GM10266 (cell line): Measurements from ENCODE around the gene INSM2.

ENCODE experiments used
- DNase-seq: peaks from one replicate; pipeline ENCODE4 v3.0.0; 2012; ENCODE audit errors: extremely low spot score
- TF ChIP-seq, protein P1 (sequence below): IDR thresholded peaks from 2 replicates; pipeline ENCODE4 v1.5.1; 2012; ENCODE audit warnings: mild to moderate bottlenecking, low read depth; ENCODE audit not compliant: control insufficient read depth, insufficient read depth; ENCODE audit errors: missing control alignments

The INSM2 gene

DNA sequence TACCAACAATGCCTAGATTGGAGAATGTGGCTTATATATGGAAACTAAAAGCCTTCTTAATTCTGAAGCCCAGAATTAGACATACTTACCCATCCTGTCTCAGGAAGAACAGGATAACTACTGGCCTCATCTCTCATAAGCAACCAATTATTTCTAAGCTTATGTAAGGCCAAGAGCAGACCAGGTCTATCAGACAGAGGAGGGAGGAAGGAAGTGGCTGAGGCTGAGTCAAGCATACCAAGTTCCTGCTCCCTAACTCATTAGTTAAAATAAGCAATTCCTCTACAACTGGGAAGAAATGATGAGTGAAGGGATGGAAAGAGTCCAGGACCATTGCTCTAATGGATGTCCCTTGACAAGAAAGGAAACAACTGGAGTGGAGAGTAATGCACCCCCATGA, 27.0 kb upstream of the INSM2 start:
- TF ChIP-seq, protein P1, sequence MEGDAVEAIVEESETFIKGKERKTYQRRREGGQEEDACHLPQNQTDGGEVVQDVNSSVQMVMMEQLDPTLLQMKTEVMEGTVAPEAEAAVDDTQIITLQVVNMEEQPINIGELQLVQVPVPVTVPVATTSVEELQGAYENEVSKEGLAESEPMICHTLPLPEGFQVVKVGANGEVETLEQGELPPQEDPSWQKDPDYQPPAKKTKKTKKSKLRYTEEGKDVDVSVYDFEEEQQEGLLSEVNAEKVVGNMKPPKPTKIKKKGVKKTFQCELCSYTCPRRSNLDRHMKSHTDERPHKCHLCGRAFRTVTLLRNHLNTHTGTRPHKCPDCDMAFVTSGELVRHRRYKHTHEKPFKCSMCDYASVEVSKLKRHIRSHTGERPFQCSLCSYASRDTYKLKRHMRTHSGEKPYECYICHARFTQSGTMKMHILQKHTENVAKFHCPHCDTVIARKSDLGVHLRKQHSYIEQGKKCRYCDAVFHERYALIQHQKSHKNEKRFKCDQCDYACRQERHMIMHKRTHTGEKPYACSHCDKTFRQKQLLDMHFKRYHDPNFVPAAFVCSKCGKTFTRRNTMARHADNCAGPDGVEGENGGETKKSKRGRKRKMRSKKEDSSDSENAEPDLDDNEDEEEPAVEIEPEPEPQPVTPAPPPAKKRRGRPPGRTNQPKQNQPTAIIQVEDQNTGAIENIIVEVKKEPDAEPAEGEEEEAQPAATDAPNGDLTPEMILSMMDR, result no peak
- no peak for DNase-seq

DNA sequence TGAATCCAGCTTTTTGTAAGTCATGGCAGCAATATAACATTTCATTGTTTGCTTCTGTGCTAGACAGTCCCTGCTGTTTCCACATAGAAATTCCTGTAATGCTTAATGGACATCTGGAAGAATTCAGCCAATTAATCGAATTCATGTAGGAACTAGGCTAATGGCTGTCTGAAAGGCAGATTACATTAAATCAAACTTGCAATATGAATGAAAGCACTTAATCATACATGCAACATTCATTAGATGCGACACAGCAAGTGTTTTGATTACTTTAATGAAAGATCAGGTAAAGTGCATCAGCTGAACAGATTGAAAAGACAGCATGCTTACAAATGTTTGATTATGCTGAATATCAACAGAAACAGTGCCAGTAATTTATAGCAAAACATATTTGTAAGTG, 24.1 kb upstream of the INSM2 start:
- TF ChIP-seq, protein P1, result no peak
- no peak for DNase-seq

DNA sequence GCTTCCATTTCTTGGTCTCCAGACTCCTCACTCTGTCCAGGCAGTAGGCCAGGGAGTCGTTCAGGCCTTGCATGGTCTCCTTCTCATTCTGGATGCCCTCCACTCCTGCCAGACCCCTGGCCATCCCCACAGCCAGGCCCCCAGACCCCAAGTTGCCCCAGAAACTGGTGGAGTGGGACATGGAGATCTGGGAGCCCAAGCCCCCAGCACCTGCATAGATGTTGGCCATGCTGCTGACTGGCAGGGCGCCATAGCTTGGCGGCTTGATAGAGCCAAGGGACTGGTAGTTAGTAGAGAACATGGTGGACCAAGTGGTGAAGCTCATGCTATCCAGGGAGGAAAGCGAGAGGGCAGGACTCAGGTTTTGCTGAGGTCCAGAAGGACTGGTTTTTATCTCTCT, 21.2 kb upstream of the INSM2 start:
- TF ChIP-seq, protein P1, result no peak
- no peak for DNase-seq

DNA sequence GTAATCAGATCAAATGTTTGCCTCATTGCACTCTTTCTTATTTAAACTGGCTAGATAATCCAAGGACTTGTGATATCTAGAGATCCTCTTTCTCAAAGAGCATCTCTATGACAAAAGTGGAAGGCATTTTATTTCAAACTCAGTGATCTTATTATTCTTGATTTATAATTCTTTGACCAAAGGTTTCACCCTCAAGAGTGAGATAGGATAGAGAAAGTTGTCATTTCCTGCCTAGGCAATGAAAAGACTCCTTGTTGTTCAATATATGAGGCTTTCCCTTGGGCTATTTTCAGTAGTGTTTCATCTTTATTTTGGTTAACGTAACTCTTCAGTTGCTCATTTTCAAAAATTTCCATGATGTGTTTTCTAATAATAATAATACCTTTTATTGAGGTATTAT, 18.0 kb upstream of the INSM2 start:
- TF ChIP-seq, protein P1, result no peak

DNA sequence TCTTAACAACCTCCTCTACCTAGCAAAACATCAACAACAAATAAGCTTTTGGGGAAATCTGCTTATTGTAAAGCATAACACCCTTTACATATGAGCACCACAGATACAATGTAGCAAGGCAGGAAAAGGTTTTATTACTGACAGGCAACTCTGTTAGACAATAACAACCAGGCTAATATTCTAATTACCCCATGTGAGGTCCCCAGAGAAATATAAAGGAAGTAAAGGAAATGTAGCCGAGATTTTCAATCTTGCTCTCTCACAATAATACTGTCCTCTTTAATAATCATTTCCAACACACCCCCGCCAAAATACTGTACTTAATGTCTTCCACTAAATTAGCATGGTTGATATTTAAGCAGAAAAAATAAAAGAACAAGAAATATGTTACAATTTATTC, 14.0 kb upstream of the INSM2 start:
- TF ChIP-seq, protein P1, result no peak
- no peak for DNase-seq

More for the DNA sequence above, 18.0 kb upstream of the INSM2 start:
- no peak for DNase-seq

DNA sequence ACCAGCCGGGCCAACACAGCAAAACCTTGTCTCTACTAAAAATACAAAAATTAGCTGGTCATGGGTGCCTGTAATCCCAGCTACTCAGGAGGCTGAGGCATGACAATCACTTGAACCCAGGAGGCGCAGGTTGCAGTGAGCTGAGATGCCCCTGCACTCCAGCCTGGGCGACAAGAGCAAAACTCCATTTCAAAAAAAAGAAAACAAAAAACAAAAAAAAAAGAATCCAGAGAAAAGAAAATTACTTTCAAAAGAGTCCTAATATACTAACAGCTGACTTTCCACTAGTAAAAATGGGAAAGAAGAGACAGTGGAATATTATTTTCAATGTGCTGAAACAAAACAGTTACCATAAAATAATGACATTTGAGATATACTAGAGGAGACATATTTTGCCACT, 8.3 kb upstream of the INSM2 start:
- no peak for DNase-seq
- TF ChIP-seq, protein P1, result no peak

DNA sequence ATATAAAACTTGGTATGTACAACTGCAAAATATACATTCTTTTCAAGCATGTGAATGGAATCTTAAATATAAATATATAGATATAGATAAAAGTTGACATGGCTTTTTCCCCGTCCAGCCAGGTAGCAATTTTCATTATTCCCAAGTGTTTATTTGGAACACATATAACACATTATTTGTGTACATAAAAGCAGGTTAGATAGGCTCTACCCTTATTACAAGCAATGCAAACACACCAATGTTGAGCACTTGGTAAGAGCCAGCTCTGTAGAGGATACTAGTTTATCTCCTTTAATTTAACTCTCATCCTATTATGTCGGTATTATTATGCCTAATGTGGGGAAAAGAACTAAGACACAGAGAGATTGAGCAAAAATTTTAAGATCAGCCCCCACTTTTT, 7.0 kb upstream of the INSM2 start:
- no peak for DNase-seq
- TF ChIP-seq, protein P1, result no peak
